ENCODE measurements around the gene CAMK4.
A peak's percentile ranks its signal among the peaks of the same experiment; 100 is the strongest.

CAMK4 gene

GRCh38 chr5:111245654-111246053 is 21.5 kb downstream of the CAMK4 start:
- H3K9me3 Mint-ChIP-seq = no peaks in the 10 kb centered on the region
- H3K4me3 Mint-ChIP-seq = no peak overlapping the region
- H3K4me1 Mint-ChIP-seq = no peaks in the 10 kb centered on the region
- no peak overlapping the region for H3K27ac Mint-ChIP-seq
- no peaks in the 10 kb centered on the region for H3K36me3 Mint-ChIP-seq (ENCODE audit: low read depth)
- peaks cover 3% of the 10 kb centered on the region for H3K27me3 Mint-ChIP-seq (ENCODE audit: low read depth)
- TF ChIP-seq, protein P1, sequence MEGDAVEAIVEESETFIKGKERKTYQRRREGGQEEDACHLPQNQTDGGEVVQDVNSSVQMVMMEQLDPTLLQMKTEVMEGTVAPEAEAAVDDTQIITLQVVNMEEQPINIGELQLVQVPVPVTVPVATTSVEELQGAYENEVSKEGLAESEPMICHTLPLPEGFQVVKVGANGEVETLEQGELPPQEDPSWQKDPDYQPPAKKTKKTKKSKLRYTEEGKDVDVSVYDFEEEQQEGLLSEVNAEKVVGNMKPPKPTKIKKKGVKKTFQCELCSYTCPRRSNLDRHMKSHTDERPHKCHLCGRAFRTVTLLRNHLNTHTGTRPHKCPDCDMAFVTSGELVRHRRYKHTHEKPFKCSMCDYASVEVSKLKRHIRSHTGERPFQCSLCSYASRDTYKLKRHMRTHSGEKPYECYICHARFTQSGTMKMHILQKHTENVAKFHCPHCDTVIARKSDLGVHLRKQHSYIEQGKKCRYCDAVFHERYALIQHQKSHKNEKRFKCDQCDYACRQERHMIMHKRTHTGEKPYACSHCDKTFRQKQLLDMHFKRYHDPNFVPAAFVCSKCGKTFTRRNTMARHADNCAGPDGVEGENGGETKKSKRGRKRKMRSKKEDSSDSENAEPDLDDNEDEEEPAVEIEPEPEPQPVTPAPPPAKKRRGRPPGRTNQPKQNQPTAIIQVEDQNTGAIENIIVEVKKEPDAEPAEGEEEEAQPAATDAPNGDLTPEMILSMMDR (IDR thresholded peaks at IDR 0.05; ENCODE audit: unreplicated experiment in 3 of 3) = no peak

- Mint-ChIP-seq H3K27me3 (ENCODE audit: low read depth) (peaks cover 3% of the 10 kb centered on the region), H3K4me1 (no peaks in the 10 kb centered on the region), H3K4me3 (no peak overlapping the region), H3K9me3 (no peaks in the 10 kb centered on the region), H3K36me3 (ENCODE audit: low read depth) (no peaks in the 10 kb centered on the region), H3K27ac (no peak overlapping the region)
- TF ChIP-seq, protein P1 (IDR thresholded peaks at IDR 0.05; ENCODE audit: unreplicated experiment in 3 of 3) = no peak
Observed at GRCh38 chr5:111246459-111246858, 22.3 kb downstream of the CAMK4 start.

GRCh38 chr5:111248571-111248970 is 24.4 kb downstream of the CAMK4 start:
- no peak overlapping the region for H3K27ac Mint-ChIP-seq
- no peaks in the 10 kb centered on the region for H3K27me3 Mint-ChIP-seq (ENCODE audit: low read depth)
- H3K4me1 Mint-ChIP-seq = no peaks in the 10 kb centered on the region
- no peaks in the 10 kb centered on the region for H3K9me3 Mint-ChIP-seq
- H3K36me3 Mint-ChIP-seq (ENCODE audit: low read depth) = no peaks in the 10 kb centered on the region
- TF ChIP-seq, protein P1 (IDR thresholded peaks at IDR 0.05; ENCODE audit: unreplicated experiment in 3 of 3) = no peak
- no peak overlapping the region for H3K4me3 Mint-ChIP-seq

- no peak overlapping the region for H3K4me3 Mint-ChIP-seq
- H3K27ac Mint-ChIP-seq = no peak overlapping the region
- TF ChIP-seq, protein P1 (IDR thresholded peaks at IDR 0.05; ENCODE audit: unreplicated experiment in 3 of 3) = no peak
- peaks cover 7% of the 10 kb centered on the region for H3K4me1 Mint-ChIP-seq
- H3K36me3 Mint-ChIP-seq (ENCODE audit: low read depth) = no peaks in the 10 kb centered on the region
- no peaks in the 10 kb centered on the region for H3K27me3 Mint-ChIP-seq (ENCODE audit: low read depth)
- H3K9me3 Mint-ChIP-seq = peaks cover 2% of the 10 kb centered on the region
Observed at GRCh38 chr5:111251921-111252320, 27.7 kb downstream of the CAMK4 start.

DNA sequence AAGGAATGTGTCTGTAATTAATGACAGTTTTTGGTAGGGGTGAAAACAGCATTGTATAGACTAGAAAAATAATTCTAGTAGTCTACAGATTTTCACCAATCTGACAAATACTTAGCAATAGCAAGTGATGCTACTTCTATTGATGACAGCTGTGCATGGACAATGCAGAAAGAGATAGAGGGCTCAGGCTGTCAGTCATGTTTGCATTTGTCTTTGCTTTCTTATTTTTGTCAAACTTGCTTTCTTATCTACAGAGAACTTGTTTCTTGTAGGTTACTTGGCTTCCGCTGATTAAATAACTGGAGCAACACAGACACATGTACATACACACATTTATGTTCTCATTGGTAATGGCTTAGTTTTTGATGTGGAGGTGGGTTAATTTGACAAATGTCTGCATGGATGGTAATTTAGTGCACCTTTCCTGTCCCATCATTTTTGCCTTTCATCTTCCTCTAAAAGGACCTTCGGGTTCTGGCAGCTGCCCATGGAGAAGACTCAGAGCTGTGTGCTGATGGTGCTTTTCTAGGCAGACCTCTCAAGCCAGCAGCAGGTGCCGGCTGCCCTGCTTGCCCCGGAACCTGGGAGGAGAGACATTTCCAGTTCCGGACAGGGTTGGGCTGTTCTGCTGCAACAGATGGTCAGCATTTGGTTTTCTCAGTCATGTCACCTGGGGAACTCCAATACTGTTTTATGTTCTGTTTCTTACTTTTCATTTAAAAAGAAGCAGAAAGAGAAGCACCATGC is 28.8 kb downstream of the CAMK4 start:
- no peak overlapping the region for H3K27ac Mint-ChIP-seq
- H3K4me3 Mint-ChIP-seq = no peak overlapping the region
- H3K36me3 Mint-ChIP-seq (ENCODE audit: low read depth) = no peaks in the 10 kb centered on the region
- H3K4me1 Mint-ChIP-seq = peaks cover 7% of the 10 kb centered on the region
- no peaks in the 10 kb centered on the region for H3K27me3 Mint-ChIP-seq (ENCODE audit: low read depth)
- peaks cover 3% of the 10 kb centered on the region for H3K9me3 Mint-ChIP-seq
- TF ChIP-seq, protein P1 (IDR thresholded peaks at IDR 0.05; ENCODE audit: unreplicated experiment in 3 of 3) = no peak

DNA sequence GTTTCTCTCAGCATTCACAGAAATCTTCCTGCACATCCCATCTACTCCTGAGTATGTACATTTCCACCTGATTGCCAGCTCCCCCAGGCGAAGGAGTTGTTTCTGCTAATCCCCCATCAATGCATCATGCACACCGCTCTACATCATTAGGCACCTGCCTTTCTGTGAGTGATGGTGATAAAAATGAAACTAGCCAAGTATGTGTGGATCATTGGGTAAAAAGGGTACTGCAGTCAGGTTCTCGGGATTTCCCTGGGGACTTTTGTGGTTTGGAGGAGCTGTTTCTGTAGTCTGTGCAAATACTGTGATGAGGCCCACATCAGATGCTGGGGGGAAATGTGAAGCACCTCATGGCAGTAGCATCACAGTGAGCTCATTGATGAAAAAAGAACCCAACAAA is 30.4 kb downstream of the CAMK4 start:
- H3K4me1 Mint-ChIP-seq = peaks cover 7% of the 10 kb centered on the region

More for the DNA sequence above, 30.4 kb downstream of the CAMK4 start:
- Mint-ChIP-seq H3K4me3 (no peak overlapping the region), H3K27ac (peak overlapping the region in 2 of 3 experiments; percentile 71 to 76), H3K27me3 (ENCODE audit: low read depth) (no peaks in the 10 kb centered on the region), H3K9me3 (peaks cover 3% of the 10 kb centered on the region), H3K36me3 (ENCODE audit: low read depth) (no peaks in the 10 kb centered on the region)
- TF ChIP-seq, protein P1 (IDR thresholded peaks at IDR 0.05; ENCODE audit: unreplicated experiment in 3 of 3) = no peak
